Fibroblast of mammary gland (primary cell): ENCODE measurements around the gene BBLN.
"Not testable (repeated sequence)": the region's sequence is repeated elsewhere in the genome, so short reads cannot be mapped to it uniquely, and the experiment has no call there.

Source experiments
- DNase-seq: peaks from one replicate; pipeline ENCODE4 v3.0.0-alpha.2; 2010; ENCODE audit warnings: low read depth
- H3K4me3 ChIP-seq: 2 replicates; pipeline ENCODE4 v1.5.1; 2011; ENCODE audit warnings: low read depth, mild to moderate bottlenecking, low read length, moderate library complexity; ENCODE audit not compliant: control insufficient read depth
- CTCF ChIP-seq: conservative IDR thresholded peaks from 2 replicates; pipeline ENCODE4 v1.5.1; 2011; ENCODE audit warnings: low read depth, low read length, inconsistent platforms; ENCODE audit not compliant: control insufficient read depth, insufficient read depth

Gene BBLN

GRCh38 chr9:128125580-128126354 lies 34.3 kb upstream of the BBLN start:
- DNase-seq: no peak
- no peak overlapping the region for H3K4me3 ChIP-seq
- no peak for TF ChIP-seq CTCF

GRCh38 chr9:128127568-128127989 lies 32.5 kb upstream of the BBLN start, which contains the start of gene PTGES2:
Gene PTGES2, minus strand, starts transcription at chr9:128127729. Its CDS starts 12 bp downstream, at chr9:128127717.
- TF ChIP-seq CTCF: no peak
- peak; percentile 81 for DNase-seq
- peak within 1 kb of the TSS; percentile 71 for H3K4me3 ChIP-seq

- no peak for TF ChIP-seq CTCF
- peak; percentile 88 for DNase-seq
- peak overlapping the region; percentile 71 for H3K4me3 ChIP-seq
Observed at GRCh38 chr9:128127990-128128835, 31.9 kb upstream of the BBLN start.

GRCh38 chr9:128128836-128129590 lies 31.1 kb upstream of the BBLN start:
- TF ChIP-seq CTCF: no peak
- peak overlapping the region; percentile 71 for H3K4me3 ChIP-seq
- no peak for DNase-seq

- not testable (repeated sequence) for H3K4me3 ChIP-seq, DNase-seq
Observed at GRCh38 chr9:128129976-128130590, 30.0 kb upstream of the BBLN start.

- DNase-seq, H3K4me3 ChIP-seq: not testable (repeated sequence)
Observed at GRCh38 chr9:128130651-128131050, 29.4 kb upstream of the BBLN start.

- DNase-seq, H3K4me3 ChIP-seq: not testable (repeated sequence)
Observed at GRCh38 chr9:128131346-128131745, 28.7 kb upstream of the BBLN start.

GRCh38 chr9:128132139-128132538 lies 27.9 kb upstream of the BBLN start:
- not testable (repeated sequence) for H3K4me3 ChIP-seq, DNase-seq

GRCh38 chr9:128135561-128135960 lies 24.5 kb upstream of the BBLN start:
- DNase-seq, H3K4me3 ChIP-seq: not testable (repeated sequence)
